GM19468 (cell line): ENCODE data around the gene PACS1.

Experiments
- ATAC-seq: cut with Tn5 transposase; IDR thresholded peaks from one replicate; pipeline ENCODE4 v1.9.1; 2021; ENCODE audit warnings: mild to moderate bottlenecking, moderate library complexity, moderate number of reproducible peaks; ENCODE audit not compliant: unreplicated experiment; ENCODE audit errors: extremely low read depth

Gene PACS1

DNA sequence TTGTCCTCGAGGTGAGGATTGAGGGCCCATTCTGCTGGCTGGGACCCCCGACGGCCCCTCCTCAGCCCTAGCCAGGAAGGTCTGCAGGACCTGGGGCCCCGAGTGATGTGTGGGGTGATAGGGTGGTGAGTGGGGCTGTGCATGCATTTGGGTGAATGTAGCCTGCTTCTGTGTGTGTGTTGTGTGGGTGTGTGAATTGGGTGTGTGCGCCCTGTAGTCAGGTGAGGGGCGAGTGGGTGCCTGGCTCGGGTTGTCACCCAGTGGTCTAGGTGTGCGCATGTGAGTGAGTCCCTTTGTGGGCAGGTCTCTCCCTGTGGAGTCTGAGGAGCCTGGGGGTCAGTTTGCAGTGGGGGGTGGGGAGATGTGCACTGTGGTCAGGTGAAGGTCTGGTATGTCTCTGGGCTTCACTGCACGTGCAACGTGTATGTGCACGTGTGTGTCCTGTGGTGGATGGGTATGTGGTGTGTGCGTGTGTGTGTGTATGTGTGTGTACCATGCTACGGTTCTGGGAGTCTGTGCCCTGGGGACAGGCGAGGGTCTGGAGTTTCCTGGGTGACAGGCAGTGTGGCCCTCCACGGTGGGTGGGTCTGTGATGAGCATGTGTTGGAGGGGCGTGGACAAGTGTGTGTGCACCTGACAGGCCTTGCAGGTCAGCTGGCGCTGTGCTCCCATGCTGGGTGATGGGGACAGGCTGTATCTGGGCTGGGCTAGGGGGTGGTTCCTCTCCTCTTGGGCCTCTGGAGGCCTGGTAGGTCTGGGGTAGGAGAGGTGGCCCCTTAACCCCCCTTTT is 222.7 kb downstream of the PACS1 start:
- ATAC-seq: no peak

DNA sequence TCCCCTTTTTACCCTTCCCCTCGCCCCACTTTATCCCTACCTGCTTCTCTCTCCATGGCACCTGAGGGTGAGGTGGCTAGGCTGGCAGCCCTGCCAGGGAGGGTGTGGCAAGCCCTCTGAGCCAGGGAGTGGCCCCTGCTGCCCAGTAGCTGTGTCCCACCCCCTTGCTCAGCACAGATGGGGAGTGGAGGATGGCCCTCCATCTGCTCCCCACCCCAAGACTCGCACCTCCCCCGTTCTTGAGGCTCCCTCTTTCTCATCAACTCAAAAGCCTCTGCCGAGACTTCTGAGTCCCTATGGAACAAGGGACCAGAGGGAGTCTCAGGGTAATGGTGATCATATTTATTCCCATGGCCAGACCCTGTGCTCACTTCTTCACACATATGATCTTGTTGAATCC is 223.3 kb downstream of the PACS1 start:
- ATAC-seq: no peak

DNA sequence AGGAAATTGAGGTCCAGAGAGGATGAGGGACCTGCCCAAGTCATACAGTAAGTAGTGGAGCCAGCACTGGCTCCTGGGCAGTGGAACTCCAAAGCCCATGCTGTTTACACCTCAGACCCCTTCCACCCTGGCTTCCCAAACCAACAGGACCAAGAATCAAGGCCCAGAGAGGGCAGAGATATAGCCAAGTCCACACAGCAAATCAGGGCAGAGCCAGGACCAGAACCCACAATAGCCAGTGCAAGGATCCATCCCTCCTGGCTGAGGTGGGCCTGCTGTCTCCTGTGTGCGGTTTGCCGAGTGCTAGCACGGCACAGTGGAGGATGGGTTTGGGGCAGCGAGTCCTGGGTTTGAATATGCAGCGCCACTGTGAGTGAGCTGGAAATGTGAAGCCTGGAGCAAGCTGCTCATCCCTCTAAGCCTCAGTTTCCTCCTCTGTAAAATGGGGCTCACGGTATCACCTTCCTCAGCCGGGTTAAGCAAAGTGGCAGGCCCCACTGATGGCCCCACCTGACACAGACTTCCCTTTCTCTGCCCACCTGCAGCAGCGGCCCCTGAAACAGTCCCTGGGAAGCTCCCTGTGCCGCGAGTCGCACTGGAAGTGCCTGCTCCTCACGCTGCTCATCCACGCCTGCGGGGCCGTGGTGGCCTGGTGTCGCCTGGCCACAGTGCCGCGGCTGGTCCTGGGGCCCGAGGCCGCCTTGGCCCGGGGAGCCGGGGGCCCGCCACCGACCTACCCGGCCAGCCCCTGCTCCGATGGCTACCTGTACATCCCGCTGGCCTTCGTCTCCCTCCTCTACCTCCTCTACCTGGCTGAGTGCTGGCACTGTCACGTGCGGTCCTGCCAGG is 223.9 kb downstream of the PACS1 start:
- no peak for ATAC-seq
